ENCODE results near the gene MYL7.
A peak's percentile ranks its signal among the peaks of the same experiment; 100 is the strongest.

The MYL7 gene

GRCh38 chr7:44110719-44111635 lies 30.2 kb downstream of the MYL7 start:
- DNase-seq = no peak

GRCh38 chr7:44109991-44110390 lies 31.1 kb downstream of the MYL7 start:
- DNase-seq = no peak

- no peak for DNase-seq
Observed at GRCh38 chr7:44108768-44109750, 32.1 kb downstream of the MYL7 start.

- no peak for DNase-seq
Observed at GRCh38 chr7:44107961-44108767, 33.0 kb downstream of the MYL7 start.

GRCh38 chr7:44107116-44107960 lies 33.8 kb downstream of the MYL7 start:
- DNase-seq = no peak

- no peak for DNase-seq
Observed at GRCh38 chr7:44106311-44107065, 34.6 kb downstream of the MYL7 start.

GRCh38 chr7:44105832-44106231 lies 35.3 kb downstream of the MYL7 start:
- no peak for DNase-seq

GRCh38 chr7:44104860-44105771 lies 36.0 kb downstream of the MYL7 start:
- DNase-seq = no peak

GRCh38 chr7:44103923-44104859 lies 36.9 kb downstream of the MYL7 start, which contains the start of gene AEBP1:
TSS of gene AEBP1 (plus strand) at chr7:44104345. CDS start at chr7:44104666, 321 bp downstream.
- DNase-seq = peak in 1 of 2 experiments; percentile 31

GRCh38 chr7:44103566-44103922 lies 37.6 kb downstream of the MYL7 start:
- DNase-seq = no peak

- DNase-seq = no peak
Observed at GRCh38 chr7:44102846-44103565, 38.1 kb downstream of the MYL7 start.

- no peak for DNase-seq
Observed at GRCh38 chr7:44101966-44102845, 38.9 kb downstream of the MYL7 start.

GRCh38 chr7:44101303-44101965 lies 39.7 kb downstream of the MYL7 start:
- DNase-seq = no peak

GRCh38 chr7:44100458-44101302 lies 40.5 kb downstream of the MYL7 start:
- no peak for DNase-seq

GRCh38 chr7:44099669-44100068 lies 41.5 kb downstream of the MYL7 start:
- DNase-seq = no peak

Data from activated CD4-positive, alpha-beta T cell treated with anti-CD3 and anti-CD28 coated beads, Interleukin-2, amount 50 U/mL, for 48 hours (primary cell).